RWPE1 (cell line): Measurements from ENCODE around the gene LCN6.
A peak's percentile ranks its signal among the peaks of the same experiment; 100 is the strongest.
"Not testable (repeated sequence)": the region's sequence is repeated elsewhere in the genome, so short reads cannot be mapped to it uniquely, and the experiment has no call there.

Source experiments
- CTCF ChIA-PET: fragments of 350-600 bp; sonication (Branson Sonifier 250); formaldehyde crosslinking; extraction: SDS; loops from one replicate; lab custom pipeline; 2021; lab: Yijun Ruan, JAX
- POLR2A ChIA-PET: fragments of 400-600 bp; formaldehyde crosslinking; extraction: SDS; loops from one replicate; lab custom pipeline; 2020; ENCODE audit warnings: antibody characterized with exemption; ENCODE audit not compliant: low non-redundant PET; lab: Yijun Ruan, JAX
- DNase-seq: peaks from one replicate; pipeline ENCODE4 v3.0.0; 2012; ENCODE audit warnings: low spot score
- H3K27ac ChIP-seq: fragments of 450-650 bp; 2 replicates; pipeline ENCODE4 v1.5.1; 2017
- CTCF ChIP-seq: fragments of 450-650 bp; conservative IDR thresholded peaks from 2 replicates; pipeline ENCODE4 v1.5.1; 2017; ENCODE audit warnings: low read depth, mild to moderate bottlenecking

LCN6 gene

GRCh38 chr9:136773386-136774044 is 25.2 kb upstream of the LCN6 start:
- H3K27ac ChIP-seq, result no peak overlapping the region
- CTCF ChIA-PET, result interaction anchor here (0.7 to 1.3 kb wide), 2 partner anchors 14 to 255 kb away, joined by 3 read pairs; no protein-coding TSS in a partner anchor

GRCh38 chr9:136771907-136772415 is 23.6 kb upstream of the LCN6 start:
- DNase-seq, result no peak
- ChIA-PET CTCF (no interaction called here), POLR2A (no interaction called here)
- TF ChIP-seq CTCF, result no peak
- no peak overlapping the region for H3K27ac ChIP-seq

More at GRCh38 chr9:136773386-136774044, 25.2 kb upstream of the LCN6 start:
- DNase-seq, result peak; percentile 47
- POLR2A ChIA-PET, result no interaction called here
- no peak for TF ChIP-seq CTCF

GRCh38 chr9:136769710-136770191 is 21.4 kb upstream of the LCN6 start:
- TF ChIP-seq CTCF, result no peak; the same call in 1 of the 2 replicates
- H3K27ac ChIP-seq, result no peak overlapping the region
- ChIA-PET POLR2A (no interaction called here), CTCF (interaction anchor here (0.7 to 1.2 kb wide), 4 partner anchors 8 to 193 kb away, joined by 3 to 7 read pairs (median 4); partner anchors contain the start of gene LCN8)
- peak; percentile 34 for DNase-seq

- POLR2A ChIA-PET, H3K27ac ChIP-seq, DNase-seq: not testable (repeated sequence)
- CTCF ChIA-PET, result interaction anchor here (0.7 to 3.1 kb wide), 5 partner anchors 13 to 110 kb away, joined by 3 to 11 read pairs (median 4); no protein-coding TSS in a partner anchor
- peak; percentile 54; the same call in 1 of the 2 replicates for TF ChIP-seq CTCF
Measured at GRCh38 chr9:136766410-136767120, 18.2 kb upstream of the LCN6 start.

- POLR2A ChIA-PET, H3K27ac ChIP-seq, DNase-seq: not testable (repeated sequence)
- CTCF ChIA-PET, result interaction anchor here (0.7 to 3.1 kb wide), 6 partner anchors 13 to 110 kb away, joined by 3 to 11 read pairs (median 4); no protein-coding TSS in a partner anchor
Measured at GRCh38 chr9:136765745-136766409, 17.6 kb upstream of the LCN6 start.

GRCh38 chr9:136765041-136765440 is 16.7 kb upstream of the LCN6 start:
- POLR2A ChIA-PET, result no interaction called here
- TF ChIP-seq CTCF, result no peak
- no peak for DNase-seq
- H3K27ac ChIP-seq, result no peak overlapping the region
- CTCF ChIA-PET, result no interaction called here
